ENCODE results near the gene TNFAIP3. TPM values are rescaled to one million over a fixed set of nuclear protein-coding genes. Genes with fewer than 3 reads are reported as not detected.

The TNFAIP3 gene
- total and polyA plus RNA-seq, 2 donors (not counting 1 experiment from before 2014, with no cell fraction given): 7.8 to 23.5 TPM

DNA sequence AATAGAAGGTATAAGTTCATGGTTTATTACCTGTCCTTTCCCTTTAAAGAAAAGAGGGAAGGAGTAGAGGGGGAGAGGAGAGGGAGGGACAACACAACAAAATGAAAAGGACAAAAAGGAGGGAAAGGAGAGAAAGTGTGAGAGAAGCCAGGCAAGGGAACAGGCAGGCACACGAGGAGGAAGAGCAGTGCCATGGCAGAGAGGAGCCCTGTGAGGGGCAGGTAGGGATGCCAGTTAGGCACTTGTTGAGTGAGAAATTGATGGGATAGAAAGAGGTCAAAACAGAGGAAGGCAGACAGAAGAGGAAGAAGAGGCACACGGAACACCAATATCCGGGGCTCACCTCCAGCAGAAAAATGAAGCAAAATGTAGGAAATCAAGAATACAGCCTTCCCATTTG is 42.5 kb downstream of the TNFAIP3 start:
- Histone ChIP-seq H4K20me1 (ENCODE audit: control insufficient read depth, extremely low read depth, insufficient read depth, low read length) (no peaks in the 10 kb centered on the region), H3K79me2 (ENCODE audit: control insufficient read depth, insufficient read depth, low read length) (no peaks in the 10 kb centered on the region), H3K4me2 (ENCODE audit: extremely low read depth, insufficient read depth, low read length) (no peak overlapping the region), H2AFZ (ENCODE audit: low read length) (no peak overlapping the region), H3K4me1 (ENCODE audit: control insufficient read depth, extremely low read depth, insufficient read depth, low read length) (no peaks in the 10 kb centered on the region), H3K4me3 (replicated peaks in 1 of 4; ENCODE audit: control extremely low read depth in 1 of 4, insufficient read depth in 1 of 4, low read depth in 3 of 4, low read length in 4 of 4) (no peak overlapping the region), H3K27me3 (ENCODE audit: control insufficient read depth, insufficient read depth, low read length) (no peaks in the 10 kb centered on the region), H3K9me3 (ENCODE audit: control insufficient read depth, insufficient read depth, low read depth, low read length) (no peaks in the 10 kb centered on the region), H3K27ac (ENCODE audit: insufficient read depth, low read length) (no peak overlapping the region), H3K9ac (ENCODE audit: insufficient read depth, low read length) (no peak overlapping the region), H3K36me3 (ENCODE audit: control insufficient read depth, insufficient read depth, low read length) (no peaks in the 10 kb centered on the region)
- no peak for TF ChIP-seq EZH2 (IDR thresholded peaks at IDR 0.05; ENCODE audit: low read length, missing control alignments)
- TF ChIP-seq, protein P1, sequence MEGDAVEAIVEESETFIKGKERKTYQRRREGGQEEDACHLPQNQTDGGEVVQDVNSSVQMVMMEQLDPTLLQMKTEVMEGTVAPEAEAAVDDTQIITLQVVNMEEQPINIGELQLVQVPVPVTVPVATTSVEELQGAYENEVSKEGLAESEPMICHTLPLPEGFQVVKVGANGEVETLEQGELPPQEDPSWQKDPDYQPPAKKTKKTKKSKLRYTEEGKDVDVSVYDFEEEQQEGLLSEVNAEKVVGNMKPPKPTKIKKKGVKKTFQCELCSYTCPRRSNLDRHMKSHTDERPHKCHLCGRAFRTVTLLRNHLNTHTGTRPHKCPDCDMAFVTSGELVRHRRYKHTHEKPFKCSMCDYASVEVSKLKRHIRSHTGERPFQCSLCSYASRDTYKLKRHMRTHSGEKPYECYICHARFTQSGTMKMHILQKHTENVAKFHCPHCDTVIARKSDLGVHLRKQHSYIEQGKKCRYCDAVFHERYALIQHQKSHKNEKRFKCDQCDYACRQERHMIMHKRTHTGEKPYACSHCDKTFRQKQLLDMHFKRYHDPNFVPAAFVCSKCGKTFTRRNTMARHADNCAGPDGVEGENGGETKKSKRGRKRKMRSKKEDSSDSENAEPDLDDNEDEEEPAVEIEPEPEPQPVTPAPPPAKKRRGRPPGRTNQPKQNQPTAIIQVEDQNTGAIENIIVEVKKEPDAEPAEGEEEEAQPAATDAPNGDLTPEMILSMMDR (conservative IDR thresholded peaks at IDR 0.05 in 1 of 2, IDR thresholded peaks at IDR 0.05 in 1 of 2; ENCODE audit: low read depth in 1 of 2, low read length in 2 of 2): no peak
- no peak for DNase-seq (ENCODE audit: low read depth in 2 of 2)

GRCh38 chr6:137910424-137910834 is 43.4 kb downstream of the TNFAIP3 start:
- no peaks in the 10 kb centered on the region for H3K27me3 ChIP-seq (ENCODE audit: control insufficient read depth, insufficient read depth, low read length)
- no peak overlapping the region for H3K27ac ChIP-seq (ENCODE audit: insufficient read depth, low read length)
- H3K36me3 ChIP-seq (ENCODE audit: control insufficient read depth, insufficient read depth, low read length): no peaks in the 10 kb centered on the region
- H3K9ac ChIP-seq (ENCODE audit: insufficient read depth, low read length): no peak overlapping the region
- H3K4me1 ChIP-seq (ENCODE audit: control insufficient read depth, extremely low read depth, insufficient read depth, low read length): no peaks in the 10 kb centered on the region
- TF ChIP-seq EZH2 (IDR thresholded peaks at IDR 0.05; ENCODE audit: low read length, missing control alignments): no peak
- TF ChIP-seq, protein P1 (conservative IDR thresholded peaks at IDR 0.05 in 1 of 2, IDR thresholded peaks at IDR 0.05 in 1 of 2; ENCODE audit: low read depth in 1 of 2, low read length in 2 of 2): no peak
- no peaks in the 10 kb centered on the region for H4K20me1 ChIP-seq (ENCODE audit: control insufficient read depth, extremely low read depth, insufficient read depth, low read length)
- H3K79me2 ChIP-seq (ENCODE audit: control insufficient read depth, insufficient read depth, low read length): no peaks in the 10 kb centered on the region
- no peak overlapping the region for H3K4me2 ChIP-seq (ENCODE audit: extremely low read depth, insufficient read depth, low read length)
- peak overlapping the region; percentile 51 for H2AFZ ChIP-seq (ENCODE audit: low read length)
- H3K9me3 ChIP-seq (ENCODE audit: control insufficient read depth, insufficient read depth, low read depth, low read length): no peaks in the 10 kb centered on the region
- no peak overlapping the region for H3K4me3 ChIP-seq (replicated peaks in 1 of 4; ENCODE audit: control extremely low read depth in 1 of 4, insufficient read depth in 1 of 4, low read depth in 3 of 4, low read length in 4 of 4)
- peak in 1 of 2 donors; percentile 66 for DNase-seq (ENCODE audit: low read depth in 2 of 2)

- H3K27me3 ChIP-seq (ENCODE audit: control insufficient read depth, insufficient read depth, low read length): no peaks in the 10 kb centered on the region
- no peaks in the 10 kb centered on the region for H3K36me3 ChIP-seq (ENCODE audit: control insufficient read depth, insufficient read depth, low read length)
- no peak overlapping the region for H2AFZ ChIP-seq (ENCODE audit: low read length)
- no peak overlapping the region for H3K27ac ChIP-seq (ENCODE audit: insufficient read depth, low read length)
- no peaks in the 10 kb centered on the region for H4K20me1 ChIP-seq (ENCODE audit: control insufficient read depth, extremely low read depth, insufficient read depth, low read length)
- DNase-seq (ENCODE audit: low read depth in 2 of 2): no peak
- no peaks in the 10 kb centered on the region for H3K4me1 ChIP-seq (ENCODE audit: control insufficient read depth, extremely low read depth, insufficient read depth, low read length)
- H3K9me3 ChIP-seq (ENCODE audit: control insufficient read depth, insufficient read depth, low read depth, low read length): no peaks in the 10 kb centered on the region
- H3K4me2 ChIP-seq (ENCODE audit: extremely low read depth, insufficient read depth, low read length): no peak overlapping the region
- no peak overlapping the region for H3K4me3 ChIP-seq (replicated peaks in 1 of 4; ENCODE audit: control extremely low read depth in 1 of 4, insufficient read depth in 1 of 4, low read depth in 3 of 4, low read length in 4 of 4)
- H3K9ac ChIP-seq (ENCODE audit: insufficient read depth, low read length): no peak overlapping the region
- TF ChIP-seq, protein P1 (conservative IDR thresholded peaks at IDR 0.05 in 1 of 2, IDR thresholded peaks at IDR 0.05 in 1 of 2; ENCODE audit: low read depth in 1 of 2, low read length in 2 of 2): no peak
- TF ChIP-seq EZH2 (IDR thresholded peaks at IDR 0.05; ENCODE audit: low read length, missing control alignments): no peak
- H3K79me2 ChIP-seq (ENCODE audit: control insufficient read depth, insufficient read depth, low read length): no peaks in the 10 kb centered on the region
These were observed 43.9 kb downstream of the TNFAIP3 start for GRCh38 chr6:137910843-137911456.
